H1 (cell line): Measurements from ENCODE around the gene SNAPC1. TPM values are rescaled to one million over a fixed set of nuclear protein-coding genes. Genes with fewer than 3 reads are reported as not detected.

ENCODE experiments used
- BRCA1 ChIP-seq: IDR thresholded peaks from 2 replicates; pipeline ENCODE4 v1.6.1; 2012; ENCODE audit warnings: low read depth, low read length, improper control_type of control experiment
- CHD1 ChIP-seq: IDR thresholded peaks from 2 replicates; pipeline ENCODE4 v1.6.1; 2012; ENCODE audit warnings: low read depth, low read length, improper control_type of control experiment
- POU5F1 ChIP-seq: IDR thresholded peaks from 2 replicates; pipeline ENCODE4 v1.6.1; 2011; ENCODE audit warnings: low read depth, mild to moderate bottlenecking, low read length, moderate library complexity
- SRF ChIP-seq: IDR thresholded peaks from 2 replicates; pipeline ENCODE4 v1.6.1; 2011; ENCODE audit warnings: mild to moderate bottlenecking, low read depth, low read length, moderate library complexity
- polyA plus RNA-seq, 7 experiments: library from polyadenylated mRNA; depleted of rRNA in 3 of 7; stranded (reverse) in 5 of 7; unstranded in 2 of 7; fragments of >200 nt in 5 of 7; fragments of 200-250 nt in 2 of 7; gene quantifications; 1 replicate in 5 of 7; 2 replicates in 1 of 7; 4 replicates in 1 of 7; pipeline versions ENCODE4 v1.2.1 to v1.2.3, GENCODE V29; 2011 to 2013; ENCODE audit warnings: missing spikeins in 2 of 7, mixed read lengths in 2 of 7
- total RNA-seq: library from RNA; stranded (reverse); fragmentation: NEBNext Ultra II Directional; extraction: Animal tissue kit (Norgen Biotek cat#: 25700); gene quantifications from 2 replicates; pipeline ENCODE4 v1.2.1, GENCODE V29; 2021

The SNAPC1 gene
- total and polyA plus RNA-seq, 2 of the 8 experiments (the other 6 are each of a cell fraction or from before 2014, with no cell fraction given), result 5.8 to 11.1 TPM

GRCh38 chr14:61805451-61805850 lies 43.2 kb downstream of the SNAPC1 start (continued):
- TF ChIP-seq CHD1 (no peak), POU5F1 (no peak), SRF (no peak), BRCA1 (no peak)
